Jurkat, Clone E6-1 (cell line): Measurements from ENCODE around the gene GPR31.

Experiments
- DNase-seq: peaks from one replicate; pipeline ENCODE4 v3.0.0-alpha.2; 2011; ENCODE audit warnings: low read depth, low spot score
- H3K4me3 ChIP-seq: 2 replicates; pipeline ENCODE4 v1.5.1; 2011; ENCODE audit warnings: mild to moderate bottlenecking, low read length, control low read depth, moderate library complexity

GPR31 gene

GRCh38 chr6:167143041-167143440, 14.7 kb downstream of the GPR31 start:
- no peak for DNase-seq
- no peak overlapping the region for H3K4me3 ChIP-seq

GRCh38 chr6:167142433-167142761, 15.4 kb downstream of the GPR31 start:
- H3K4me3 ChIP-seq, result no peak overlapping the region
- DNase-seq, result no peak

GRCh38 chr6:167141667-167142432, 15.9 kb downstream of the GPR31 start:
- peak; percentile 18 for DNase-seq
- H3K4me3 ChIP-seq, result no peak overlapping the region

GRCh38 chr6:167140589-167141474, 16.9 kb downstream of the GPR31 start:
- H3K4me3 ChIP-seq, result no peak overlapping the region
- no peak for DNase-seq

- no peak overlapping the region for H3K4me3 ChIP-seq
- DNase-seq, result no peak
Observed at GRCh38 chr6:167139761-167140160, 18.0 kb downstream of the GPR31 start.

GRCh38 chr6:167137881-167138280, 19.9 kb downstream of the GPR31 start:
- no peak for DNase-seq
- no peak overlapping the region for H3K4me3 ChIP-seq

- H3K4me3 ChIP-seq, result no peak overlapping the region
- no peak for DNase-seq
Observed at GRCh38 chr6:167137081-167137480, 20.7 kb downstream of the GPR31 start.

- H3K4me3 ChIP-seq, result no peak overlapping the region
- no peak for DNase-seq
Observed at GRCh38 chr6:167136376-167136775, 21.4 kb downstream of the GPR31 start.

GRCh38 chr6:167134448-167135328, 23.1 kb downstream of the GPR31 start:
- no peak overlapping the region for H3K4me3 ChIP-seq
- no peak for DNase-seq

- DNase-seq, result no peak
- no peak overlapping the region for H3K4me3 ChIP-seq
Observed at GRCh38 chr6:167130712-167131684, 26.8 kb downstream of the GPR31 start.

- no peak overlapping the region for H3K4me3 ChIP-seq
- peak; percentile 27 for DNase-seq
Observed at GRCh38 chr6:167130008-167130677, 27.6 kb downstream of the GPR31 start.

GRCh38 chr6:167129562-167129961, 28.2 kb downstream of the GPR31 start:
- no peak for DNase-seq
- no peak overlapping the region for H3K4me3 ChIP-seq

GRCh38 chr6:167129159-167129558, 28.6 kb downstream of the GPR31 start:
- H3K4me3 ChIP-seq, result no peak overlapping the region
- no peak for DNase-seq

- DNase-seq, result no peak
- H3K4me3 ChIP-seq, result no peak overlapping the region
Observed at GRCh38 chr6:167127785-167128531, 29.8 kb downstream of the GPR31 start.

- no peak for DNase-seq
- H3K4me3 ChIP-seq, result no peak overlapping the region
Observed at GRCh38 chr6:167125855-167126349, 31.9 kb downstream of the GPR31 start.

GRCh38 chr6:167125410-167125809, 32.4 kb downstream of the GPR31 start:
- no peak for DNase-seq
- H3K4me3 ChIP-seq, result no peak overlapping the region

- no peak for DNase-seq
- no peak overlapping the region for H3K4me3 ChIP-seq
Observed at GRCh38 chr6:167124753-167125152, 33.0 kb downstream of the GPR31 start.
